NCI-H1436 (cell line): ENCODE data around the gene PRKG1.

ENCODE experiments used
- DNase-seq: peaks from one replicate; lab custom pipeline; 2025; lab: John Stamatoyannopoulos, UW

PRKG1 gene

GRCh38 chr10:51886438-51887068, 812.3 kb downstream of the PRKG1 start:
- no peak for DNase-seq

- DNase-seq = no peak
Observed at GRCh38 chr10:51888263-51888662, 814.0 kb downstream of the PRKG1 start.

GRCh38 chr10:51892313-51892712, 818.0 kb downstream of the PRKG1 start:
- no peak for DNase-seq

GRCh38 chr10:51892965-51893658, 818.8 kb downstream of the PRKG1 start:
- DNase-seq = no peak

- no peak for DNase-seq
Observed at GRCh38 chr10:51894771-51895578, 820.7 kb downstream of the PRKG1 start.

- no peak for DNase-seq
Observed at GRCh38 chr10:51896849-51897248, 822.6 kb downstream of the PRKG1 start.

- no peak for DNase-seq
Observed at GRCh38 chr10:51897560-51897959, 823.3 kb downstream of the PRKG1 start.

- DNase-seq = no peak
Observed at GRCh38 chr10:51900180-51900579, 825.9 kb downstream of the PRKG1 start.

- DNase-seq = no peak
Observed at GRCh38 chr10:51903675-51904074, 829.4 kb downstream of the PRKG1 start.

- no peak for DNase-seq
Observed at GRCh38 chr10:51905032-51905431, 830.7 kb downstream of the PRKG1 start.

GRCh38 chr10:51907361-51907760, 833.1 kb downstream of the PRKG1 start:
- no peak for DNase-seq

- no peak for DNase-seq
Observed at GRCh38 chr10:51910189-51910588, 835.9 kb downstream of the PRKG1 start.

GRCh38 chr10:51910596-51910995, 836.3 kb downstream of the PRKG1 start:
- no peak for DNase-seq

- DNase-seq = no peak
Observed at GRCh38 chr10:51911723-51912122, 837.4 kb downstream of the PRKG1 start.

GRCh38 chr10:51915031-51915542, 840.8 kb downstream of the PRKG1 start:
- no peak for DNase-seq

- DNase-seq = no peak
Observed at GRCh38 chr10:51918440-51918839, 844.2 kb downstream of the PRKG1 start.

GRCh38 chr10:51918884-51919325, 844.6 kb downstream of the PRKG1 start:
- no peak for DNase-seq

- no peak for DNase-seq
Observed at GRCh38 chr10:51920672-51921071, 846.4 kb downstream of the PRKG1 start.

GRCh38 chr10:51924359-51924758, 850.1 kb downstream of the PRKG1 start:
- no peak for DNase-seq

GRCh38 chr10:51926337-51926736, 852.0 kb downstream of the PRKG1 start:
- no peak for DNase-seq

- DNase-seq = no peak
Observed at GRCh38 chr10:51928162-51928561, 853.9 kb downstream of the PRKG1 start.

GRCh38 chr10:51932530-51932929, 858.2 kb downstream of the PRKG1 start:
- no peak for DNase-seq

- DNase-seq = no peak
Observed at GRCh38 chr10:51934373-51934772, 860.1 kb downstream of the PRKG1 start.
